ELR (cell line): ENCODE results near the gene RYR1.
A peak's percentile ranks its signal among the peaks of the same experiment; 100 is the strongest.
"Not testable (repeated sequence)": the region's sequence is repeated elsewhere in the genome, so short reads cannot be mapped to it uniquely, and the experiment has no call there.

Experiments used
- DNase-seq: peaks from one replicate; pipeline ENCODE4 v3.0.0-alpha.2; 2015; ENCODE audit warnings: low read depth

RYR1 gene

GRCh38 chr19:38561658-38562057, 128.2 kb downstream of the RYR1 start:
- DNase-seq, result no peak

GRCh38 chr19:38562096-38562495, 128.6 kb downstream of the RYR1 start:
- no peak for DNase-seq

GRCh38 chr19:38563475-38563874, 130.0 kb downstream of the RYR1 start:
- DNase-seq, result no peak

- DNase-seq, result no peak
Measured at GRCh38 chr19:38564981-38565690, 131.6 kb downstream of the RYR1 start.

DNA sequence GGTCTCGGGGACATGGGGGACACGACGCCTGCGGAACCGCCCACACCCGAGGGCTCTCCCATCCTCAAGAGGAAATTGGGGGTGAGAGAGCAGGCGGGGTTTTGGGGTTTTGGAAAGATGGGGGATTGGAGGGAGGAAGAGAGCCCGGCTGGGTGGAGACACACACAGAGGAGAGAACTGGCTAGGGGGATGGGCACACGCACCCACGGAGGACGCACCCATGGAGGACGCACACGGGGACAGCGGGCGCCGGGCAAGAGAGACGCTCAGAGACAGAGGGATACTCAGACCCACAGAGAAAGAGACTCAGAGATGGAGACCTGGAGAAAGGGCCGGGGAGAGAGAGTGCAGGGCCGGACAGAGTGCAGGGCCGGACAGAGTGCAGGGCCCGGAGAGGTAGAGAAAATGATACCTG, 132.2 kb downstream of the RYR1 start:
- DNase-seq, result no peak

- no peak for DNase-seq
Measured at GRCh38 chr19:38569368-38569983, 136.0 kb downstream of the RYR1 start.

GRCh38 chr19:38571682-38572081, 138.2 kb downstream of the RYR1 start:
- DNase-seq, result no peak

DNA sequence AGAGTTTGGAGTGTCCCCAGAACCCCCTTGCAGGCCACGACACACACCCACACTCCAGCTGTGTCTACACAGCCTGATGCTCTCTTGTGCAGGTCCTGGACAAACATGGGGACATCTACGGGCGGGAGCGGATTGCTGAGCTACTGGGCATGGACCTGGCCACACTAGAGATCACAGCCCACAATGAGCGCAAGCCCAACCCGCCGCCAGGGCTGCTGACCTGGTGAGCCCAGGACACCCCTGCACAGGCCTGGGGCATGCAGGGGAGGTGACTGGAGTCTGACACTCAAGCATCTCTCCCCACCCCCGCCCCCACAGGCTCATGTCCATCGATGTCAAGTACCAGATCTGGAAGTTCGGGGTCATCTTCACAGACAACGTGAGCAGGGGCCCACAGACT, 144.3 kb downstream of the RYR1 start:
- DNase-seq, result no peak

DNA sequence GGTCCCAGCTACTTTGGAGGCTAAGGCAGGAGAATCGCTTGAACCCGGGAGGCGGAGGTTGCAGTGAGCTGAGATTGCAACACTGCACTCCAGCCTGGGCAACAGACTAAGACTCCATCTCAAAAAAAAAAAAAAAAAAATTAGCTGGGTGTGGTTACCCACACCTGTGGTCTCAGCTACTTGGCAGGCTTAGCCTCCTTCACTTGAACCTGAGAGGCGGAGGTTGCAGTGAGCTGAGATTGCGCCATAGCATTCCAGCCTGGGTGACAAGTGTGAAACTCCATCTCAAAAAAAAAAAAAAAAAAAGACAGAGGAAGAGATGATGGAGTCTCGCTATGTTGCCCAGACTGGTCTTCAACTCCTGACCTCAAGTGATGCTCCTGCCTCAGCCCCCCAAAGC, 145.8 kb downstream of the RYR1 start:
- DNase-seq, result not testable (repeated sequence)

GRCh38 chr19:38580080-38580479, 146.6 kb downstream of the RYR1 start:
- DNase-seq, result no peak

DNA sequence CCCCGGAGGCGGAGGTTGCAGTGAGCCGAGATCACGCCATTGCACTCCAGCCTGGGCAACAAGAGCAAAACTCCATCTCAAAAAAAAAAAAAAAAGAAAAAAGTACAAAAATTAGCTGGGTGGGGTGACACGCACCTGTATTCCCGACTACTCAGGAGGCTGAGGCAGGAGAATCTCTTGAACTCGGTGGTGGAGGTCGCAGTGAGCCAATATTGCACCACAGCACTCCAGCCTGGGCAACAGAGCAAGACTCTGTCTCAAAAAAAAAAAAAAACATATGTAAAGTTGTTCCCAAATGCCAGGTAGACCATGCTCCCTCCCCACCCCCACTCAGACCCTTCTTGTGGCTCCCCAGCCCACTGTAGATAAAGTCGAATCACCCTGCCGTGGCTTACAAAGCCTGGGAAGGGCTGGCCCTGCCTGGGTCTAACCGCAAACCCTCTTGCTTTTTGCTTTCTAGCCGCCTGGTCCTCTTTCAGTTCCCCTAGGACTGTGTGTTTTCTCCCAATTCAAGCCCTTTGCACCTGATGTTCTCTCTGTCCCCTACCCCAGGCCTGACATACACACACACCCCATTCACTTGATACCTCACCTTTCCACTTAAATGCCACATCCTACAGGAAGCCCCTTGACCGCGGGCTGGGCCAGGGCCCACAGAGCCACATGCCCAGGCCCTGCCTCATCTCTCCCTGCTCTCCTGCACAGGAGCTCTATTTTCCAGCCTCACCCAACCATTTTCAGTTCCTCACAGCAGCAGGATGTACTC, 149.9 kb downstream of the RYR1 start:
- DNase-seq, result no peak

DNA sequence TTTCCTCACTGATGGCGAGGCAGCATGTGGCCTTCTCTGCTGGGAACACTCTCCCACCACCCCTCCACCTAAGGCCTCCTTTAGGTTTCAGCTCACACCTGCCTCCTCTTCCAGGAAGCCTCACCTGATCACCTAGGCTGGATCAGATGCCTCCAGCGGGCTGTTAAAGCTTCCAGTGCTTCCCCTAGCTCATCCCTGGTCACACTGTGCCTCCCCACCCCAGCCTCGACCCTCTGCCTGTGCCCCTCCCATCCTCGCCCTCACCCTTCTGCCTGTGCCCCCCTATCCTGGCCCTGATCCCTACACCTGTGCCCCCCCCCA, 150.5 kb downstream of the RYR1 start:
- DNase-seq, result no peak

DNA sequence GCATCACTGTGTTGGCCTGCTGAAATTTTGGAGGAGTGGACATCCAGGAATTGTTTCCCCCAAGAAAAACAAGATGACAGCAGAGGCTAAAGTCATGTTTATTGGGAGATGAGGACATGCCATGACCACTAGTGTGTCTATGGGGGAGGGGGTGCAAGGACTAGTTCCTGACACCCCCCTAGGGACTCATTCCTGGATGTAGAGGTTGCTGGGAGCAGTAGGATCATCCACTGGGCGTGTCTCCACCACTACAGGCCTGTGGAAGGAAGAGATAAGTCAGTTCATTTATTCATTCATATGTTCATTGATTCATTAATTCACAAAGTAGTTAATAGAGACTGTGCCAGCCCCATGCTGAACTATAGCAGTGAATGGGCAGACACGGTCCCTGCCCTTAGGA, 154.1 kb downstream of the RYR1 start:
- no peak for DNase-seq

- no peak for DNase-seq
Measured at GRCh38 chr19:38588041-38588440, 154.6 kb downstream of the RYR1 start.

DNA sequence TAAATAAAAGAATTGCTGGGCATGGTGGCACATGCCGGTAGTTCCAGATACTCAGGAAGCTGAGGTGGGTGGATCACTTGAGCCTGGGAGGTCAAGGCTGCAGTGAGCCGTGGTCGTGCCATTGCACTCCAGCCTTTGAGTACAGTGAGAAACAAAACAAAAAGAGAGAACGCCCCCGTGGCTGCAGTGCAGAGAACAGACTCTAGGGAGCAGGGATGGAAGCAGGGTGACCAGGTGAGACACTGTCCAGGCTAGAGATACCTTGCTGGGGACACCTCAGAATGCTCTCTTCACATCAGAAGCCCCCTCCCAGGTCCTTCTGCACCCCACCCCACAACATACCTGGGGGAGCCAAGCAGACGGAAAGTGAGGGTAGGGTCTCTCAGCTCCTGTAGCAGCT, 159.4 kb downstream of the RYR1 start:
- no peak for DNase-seq

GRCh38 chr19:38596057-38596981, 162.8 kb downstream of the RYR1 start:
- peak; percentile 22 for DNase-seq

DNA sequence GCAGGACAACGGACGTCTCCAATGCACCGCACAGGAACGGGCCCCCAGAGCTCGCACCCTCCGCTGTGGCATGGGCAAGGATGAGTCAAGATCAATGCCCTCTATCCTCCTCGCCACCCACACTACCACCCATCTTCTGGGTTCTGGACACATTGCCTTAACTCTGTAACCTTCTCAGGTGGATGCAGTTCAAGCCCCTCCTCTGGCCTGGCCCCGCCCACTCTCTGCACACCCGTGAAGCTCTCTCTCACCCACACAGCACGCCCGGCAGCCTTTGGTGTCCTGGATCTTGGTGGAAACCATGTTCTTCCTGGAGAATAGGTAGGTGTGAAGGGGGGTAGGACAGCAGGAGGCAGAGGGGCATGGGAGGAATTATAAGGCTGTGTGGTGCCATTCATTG, 163.6 kb downstream of the RYR1 start:
- DNase-seq, result no peak

DNA sequence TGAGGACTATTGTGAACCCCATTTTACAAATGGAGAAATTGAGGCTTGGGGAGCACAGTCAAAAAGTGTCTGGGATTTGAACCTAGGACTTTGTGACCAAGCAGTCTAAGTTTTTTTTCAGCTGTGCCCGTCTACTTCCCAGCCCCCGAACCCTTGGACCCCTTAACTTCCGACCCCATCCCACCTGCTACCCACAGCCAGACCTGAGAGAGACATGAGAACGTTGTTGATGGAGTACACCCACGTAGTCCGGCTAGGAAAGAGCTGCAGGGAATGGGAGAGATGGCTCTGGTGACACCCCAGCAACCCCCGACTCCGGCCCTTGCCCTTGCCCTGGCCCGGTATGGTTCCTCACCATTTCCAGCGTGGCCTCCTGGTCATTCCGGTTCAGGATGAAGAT, 166.2 kb downstream of the RYR1 start:
- DNase-seq, result no peak

- DNase-seq, result not testable (repeated sequence)
Measured at GRCh38 chr19:38602856-38603255, 169.4 kb downstream of the RYR1 start.

GRCh38 chr19:38606131-38606530, 172.6 kb downstream of the RYR1 start:
- DNase-seq, result no peak

DNA sequence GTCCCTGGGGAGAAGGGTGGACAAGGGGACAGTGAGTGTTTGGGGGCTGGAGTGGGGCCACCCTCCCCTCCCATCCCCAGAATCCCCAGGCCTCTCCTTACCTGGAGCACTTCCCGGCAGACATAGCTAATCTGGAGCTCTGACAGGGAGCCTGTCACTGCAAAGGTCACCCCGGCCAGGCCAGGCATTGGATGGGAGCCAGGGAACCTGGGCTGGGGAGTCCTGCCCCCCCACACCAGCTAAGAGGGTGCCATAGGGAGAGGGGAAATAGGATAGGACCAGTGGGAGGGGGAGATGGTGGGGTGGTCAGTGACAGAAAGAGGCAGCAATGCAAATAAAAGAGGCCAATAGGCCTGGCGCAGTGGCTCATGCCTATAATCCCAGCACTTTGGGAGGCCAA, 180.8 kb downstream of the RYR1 start:
- DNase-seq, result no peak

GRCh38 chr19:38615007-38615581, 181.6 kb downstream of the RYR1 start:
- no peak for DNase-seq
